Hypothalamus (tissue), 51 donors: ENCODE measurements around the gene ZFP36L1.

ENCODE experiments used
- DNase-seq, 51 donors: peaks; one replicate each; lab custom pipeline; 2025; lab: John Stamatoyannopoulos, UW

ZFP36L1 gene

GRCh38 chr14:68785534-68786490, 7.1 kb downstream of the ZFP36L1 start:
- DNase-seq, result peak in 2 of 51 donors; percentile 17 to 28

GRCh38 chr14:68784978-68785533, 7.8 kb downstream of the ZFP36L1 start:
- no peak for DNase-seq

- no peak for DNase-seq
Observed at GRCh38 chr14:68784226-68784910, 8.5 kb downstream of the ZFP36L1 start.

- no peak for DNase-seq
Observed at GRCh38 chr14:68783408-68784225, 9.2 kb downstream of the ZFP36L1 start.

DNA sequence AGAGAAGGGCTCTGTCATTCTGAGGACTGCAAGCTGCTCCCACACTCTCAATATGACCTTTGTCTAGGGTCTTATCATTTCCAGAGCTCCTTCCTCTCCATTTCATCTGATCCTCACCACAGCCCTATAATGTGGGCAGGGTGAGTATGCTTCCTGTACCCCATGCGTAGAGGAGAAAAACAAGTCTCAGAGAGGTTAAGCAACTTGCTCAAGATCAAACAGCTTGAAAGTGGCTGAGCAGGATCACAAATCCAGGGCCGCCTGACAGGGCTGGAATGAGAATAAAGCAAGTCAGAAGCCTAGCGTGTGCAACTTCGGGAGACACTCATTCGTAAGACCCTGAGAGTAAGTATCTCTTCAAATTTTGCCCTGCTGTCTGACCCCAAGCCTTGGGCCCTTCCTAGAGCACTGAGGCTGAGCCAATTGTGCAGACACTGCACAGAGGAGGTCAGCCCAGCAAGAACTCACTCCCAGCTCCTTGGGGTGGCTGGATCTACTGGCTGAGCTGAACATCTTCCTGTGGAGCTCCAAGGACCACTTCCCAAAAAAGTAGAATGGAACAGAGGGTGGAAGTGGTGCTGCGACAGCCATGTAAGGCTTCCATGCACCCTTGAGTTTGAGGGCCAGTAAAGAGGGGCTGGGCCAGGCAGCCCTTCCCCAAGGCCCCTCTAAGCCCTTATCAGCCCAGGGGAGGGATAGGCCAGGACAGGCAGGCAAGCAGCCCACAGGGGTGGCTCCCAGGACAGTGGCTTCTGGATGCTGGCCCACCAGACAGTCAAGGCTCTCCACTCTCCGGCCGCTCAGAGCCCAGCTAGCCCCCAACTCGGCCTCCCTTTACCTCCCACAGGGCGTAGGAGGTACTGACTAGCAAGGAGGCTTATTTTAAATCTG, 10.5 kb downstream of the ZFP36L1 start:
- DNase-seq, result no peak

GRCh38 chr14:68781161-68782021, 11.5 kb downstream of the ZFP36L1 start:
- DNase-seq, result no peak

DNA sequence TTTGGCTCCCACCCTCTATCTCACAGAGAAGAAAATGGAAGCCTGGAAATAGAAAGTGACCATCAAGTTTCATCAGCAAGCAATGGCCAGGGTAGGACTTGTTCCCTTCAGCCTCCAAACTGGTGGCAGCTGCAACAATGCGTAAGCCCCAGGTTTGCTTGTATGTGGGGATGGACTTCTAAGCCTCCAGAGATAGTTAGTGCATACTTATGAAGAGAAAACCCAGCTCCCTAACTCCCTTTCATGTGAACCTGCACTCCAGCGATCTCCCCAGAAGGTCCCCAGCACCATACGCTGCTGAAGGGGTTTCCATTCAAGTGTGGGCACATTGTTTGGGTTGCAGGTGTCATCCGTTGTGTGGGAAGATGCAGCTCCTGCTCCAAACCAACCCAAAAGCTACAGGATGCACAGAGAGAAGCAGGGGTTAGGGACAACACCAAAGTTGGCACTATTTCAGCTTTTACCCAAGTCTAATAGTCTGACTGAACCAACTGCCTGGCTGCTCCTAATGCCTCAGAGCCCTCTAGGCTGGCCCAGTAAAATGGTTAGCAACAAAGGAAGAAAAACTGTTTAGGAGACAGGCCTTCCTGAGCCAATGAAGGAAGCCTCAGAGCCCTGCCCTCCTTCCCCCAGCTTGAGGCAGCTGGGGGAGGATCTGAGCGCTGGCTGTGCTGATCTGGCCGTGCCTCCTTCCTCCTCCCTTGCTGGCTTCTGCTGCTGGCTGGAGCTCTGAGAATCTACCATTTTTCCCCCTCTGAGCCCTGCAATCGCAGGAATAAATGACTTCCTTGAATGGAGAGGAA, 12.3 kb downstream of the ZFP36L1 start:
- DNase-seq, result peak in 22 of 51 donors; percentile 19 to 60 (median 40)

- DNase-seq, result no peak
Observed at GRCh38 chr14:68779761-68780323, 13.0 kb downstream of the ZFP36L1 start.

GRCh38 chr14:68777644-68778043, 15.2 kb downstream of the ZFP36L1 start:
- DNase-seq, result no peak

DNA sequence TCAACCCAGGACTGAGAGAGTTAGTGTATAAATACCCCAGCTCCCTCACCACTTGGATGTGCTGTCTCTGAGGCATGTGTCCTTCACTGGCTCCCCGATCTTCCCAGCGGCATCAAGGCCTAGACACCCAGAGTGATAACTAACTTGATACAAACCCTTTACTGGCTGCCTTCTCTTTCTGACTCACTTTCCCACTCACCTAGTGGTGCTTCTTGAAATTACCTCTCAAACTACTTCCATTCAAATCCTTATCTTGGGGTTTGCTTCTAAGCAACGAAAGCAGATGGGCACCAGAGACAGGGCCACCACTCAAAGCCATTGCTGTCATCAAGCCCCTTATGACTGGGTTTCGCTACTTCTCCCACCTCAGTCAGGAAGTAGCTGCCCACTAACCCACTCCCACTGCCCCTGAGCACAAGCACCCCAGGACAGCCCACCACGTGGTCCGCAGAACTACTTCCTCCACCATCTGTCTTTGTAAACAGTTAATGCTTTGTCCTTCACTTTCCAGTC, 17.2 kb downstream of the ZFP36L1 start:
- no peak for DNase-seq

GRCh38 chr14:68774771-68775613, 17.9 kb downstream of the ZFP36L1 start:
- DNase-seq, result no peak

DNA sequence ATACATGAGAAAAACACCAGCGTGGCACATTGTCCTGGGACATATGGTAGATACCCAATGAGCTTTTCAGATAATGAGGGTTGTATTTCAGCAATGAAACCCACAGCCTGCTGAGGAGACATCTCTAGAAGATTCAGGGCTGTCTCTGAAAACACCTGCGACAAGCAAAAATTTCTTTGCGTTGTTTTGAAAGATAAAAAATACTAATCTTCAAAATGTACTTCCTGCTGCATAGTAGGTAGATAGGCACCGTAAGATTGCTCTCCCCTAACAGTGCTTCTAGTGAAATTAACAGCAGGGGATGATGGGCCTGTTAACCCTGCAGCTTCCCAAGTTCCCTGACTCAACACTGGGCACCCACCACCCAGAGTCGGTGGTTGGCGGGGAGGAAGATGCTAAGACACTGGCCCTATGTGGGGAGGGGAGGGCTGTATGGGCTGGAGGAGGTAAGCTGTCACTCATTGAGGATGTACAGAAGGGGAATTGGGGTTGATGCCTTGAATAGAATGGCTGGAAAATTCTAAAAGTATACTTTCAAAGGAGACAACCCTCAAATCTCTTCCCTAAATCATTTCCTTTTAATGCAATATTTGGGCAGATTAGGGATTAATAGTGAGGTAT, 20.0 kb downstream of the ZFP36L1 start:
- DNase-seq, result no peak

DNA sequence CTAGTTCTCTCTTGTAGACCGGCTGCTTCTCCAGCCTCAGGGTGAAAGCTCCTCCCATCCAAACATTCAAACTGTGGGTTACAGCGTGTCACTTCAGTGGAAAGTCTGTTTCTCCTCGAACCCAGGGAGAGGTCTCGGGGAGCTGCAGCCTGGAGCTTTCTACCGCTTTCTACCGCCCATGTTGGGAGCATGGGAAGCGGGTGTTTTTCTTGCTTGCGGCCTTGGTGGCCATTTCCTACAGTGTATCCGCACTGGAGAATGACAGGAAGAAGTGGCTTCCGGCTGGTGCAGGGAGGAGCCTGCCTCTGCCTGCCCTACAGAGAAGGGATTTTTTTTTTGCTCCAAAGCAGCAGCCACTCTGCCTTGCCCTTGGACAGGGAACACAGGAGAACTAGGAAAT, 21.2 kb downstream of the ZFP36L1 start:
- DNase-seq, result no peak

GRCh38 chr14:68770553-68771286, 22.1 kb downstream of the ZFP36L1 start:
- DNase-seq, result no peak

GRCh38 chr14:68770051-68770450, 22.8 kb downstream of the ZFP36L1 start:
- no peak for DNase-seq
